Stimulated activated CD4-positive, alpha-beta T cell treated with anti-CD3 and anti-CD28 coated beads, Interleukin-4, amount 100 ng/mL, for 1 hour (primary cell): ENCODE measurements around the gene NUAK1.

Source experiments
- DNase-seq: peaks from one replicate; pipeline ENCODE4 v3.0.0-alpha.2; 2020

NUAK1 gene

DNA sequence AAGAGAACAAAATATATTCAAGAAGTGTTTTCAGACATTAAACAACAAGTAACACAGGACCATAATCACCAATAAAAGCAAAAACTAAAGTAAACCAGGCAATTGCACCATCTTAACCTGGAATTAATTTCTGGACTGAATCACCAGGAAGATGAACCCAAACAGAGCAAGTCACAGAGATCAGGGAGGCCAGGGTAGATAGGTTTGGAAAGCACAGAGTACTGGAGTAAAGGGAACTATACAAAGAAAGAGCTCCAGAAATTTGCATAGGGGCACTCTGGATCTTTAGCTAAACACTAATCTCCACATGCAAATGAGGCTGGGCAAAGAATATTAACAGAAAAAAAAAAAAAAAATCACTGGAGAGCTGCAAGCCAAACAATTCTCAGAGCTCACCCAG is 84.7 kb downstream of the NUAK1 start:
- no peak for DNase-seq

DNA sequence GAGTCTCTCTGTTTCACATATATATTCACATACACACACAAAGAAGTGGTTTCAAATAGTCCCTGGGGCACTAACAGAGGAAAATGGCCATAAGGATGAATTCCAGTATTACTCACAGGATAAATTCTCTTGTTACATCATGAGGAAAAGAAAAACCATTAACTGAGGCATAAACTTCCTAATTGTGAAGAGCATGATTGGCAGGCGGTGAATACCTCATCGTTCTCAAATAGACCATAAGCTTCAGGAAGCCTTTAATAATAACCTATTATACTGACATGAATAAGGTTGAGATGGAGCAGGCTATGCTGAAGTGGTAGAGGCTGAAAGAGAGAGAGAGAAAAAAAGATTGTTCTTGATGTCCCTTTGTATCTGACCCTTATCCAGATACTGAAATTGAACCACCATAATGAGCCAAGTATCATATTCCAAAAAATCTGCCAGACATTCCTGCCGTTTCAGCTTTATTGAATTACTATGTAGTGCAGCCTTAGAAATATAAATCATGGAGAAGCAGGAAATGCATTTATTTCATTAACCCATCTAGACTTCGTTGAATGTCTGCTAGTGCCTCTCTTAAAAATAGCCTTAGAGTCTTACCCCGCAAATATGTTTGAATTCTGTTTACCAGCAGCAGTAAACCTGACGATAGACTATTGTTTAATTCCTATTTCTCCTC is 86.8 kb downstream of the NUAK1 start:
- DNase-seq: no peak

DNA sequence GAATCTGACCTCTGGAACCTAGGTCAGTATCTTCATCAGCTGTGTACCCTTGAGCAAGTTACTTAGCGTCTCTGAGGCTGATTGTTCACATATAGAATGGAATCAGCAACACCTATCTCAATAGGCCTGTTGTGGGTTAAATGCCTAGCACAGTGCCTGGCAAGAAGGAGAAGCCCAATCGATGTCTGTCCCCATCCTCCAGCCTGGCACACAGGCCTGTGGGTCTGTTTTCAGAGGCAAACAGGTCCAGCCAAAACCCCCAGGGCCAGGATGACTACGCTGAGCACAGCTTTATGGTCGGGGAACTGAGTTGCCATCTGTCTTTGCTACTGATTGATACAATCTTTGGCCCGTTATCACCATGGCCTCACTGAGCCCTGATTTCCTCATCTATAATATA is 89.2 kb downstream of the NUAK1 start:
- DNase-seq: no peak

DNA sequence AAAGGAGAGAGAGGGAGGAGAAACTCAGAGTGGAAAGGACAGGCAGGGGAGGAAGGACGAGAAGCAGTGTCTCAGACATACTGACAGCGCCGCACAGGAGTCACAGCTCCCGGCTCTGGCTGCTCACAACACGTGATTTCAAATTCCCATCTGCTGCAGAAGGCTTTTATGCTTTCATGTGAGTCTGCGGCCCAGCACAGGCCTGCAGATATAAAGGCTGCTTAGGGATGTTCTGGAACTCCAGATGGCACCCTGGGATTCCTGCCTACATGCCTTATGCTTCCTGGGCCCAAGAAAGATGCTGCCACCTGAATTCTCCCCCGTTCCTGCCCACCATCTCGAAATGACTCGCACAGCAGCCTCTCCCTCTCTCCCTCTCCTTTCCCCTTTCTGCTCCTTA is 89.6 kb downstream of the NUAK1 start:
- DNase-seq: no peak

DNA sequence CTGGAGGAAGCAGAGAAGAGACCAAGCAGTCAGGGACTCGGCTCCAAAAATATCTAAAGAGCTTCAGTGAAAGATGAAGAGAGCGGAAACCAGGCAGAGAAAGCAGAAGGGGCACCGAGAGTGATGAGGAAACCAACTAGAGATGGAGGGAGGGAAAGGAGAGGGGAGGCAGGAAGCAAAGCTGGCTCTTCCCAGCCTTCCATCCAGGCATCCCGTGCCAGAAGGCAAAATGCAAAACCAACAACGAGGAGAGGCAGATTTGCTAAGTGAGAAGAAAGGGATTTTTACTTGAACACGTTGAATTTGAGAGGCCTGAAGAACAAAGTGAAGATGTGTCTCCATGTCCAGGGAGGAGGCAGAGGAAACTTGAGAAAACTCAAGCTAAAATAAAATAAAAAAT is 90.1 kb downstream of the NUAK1 start:
- no peak for DNase-seq

DNA sequence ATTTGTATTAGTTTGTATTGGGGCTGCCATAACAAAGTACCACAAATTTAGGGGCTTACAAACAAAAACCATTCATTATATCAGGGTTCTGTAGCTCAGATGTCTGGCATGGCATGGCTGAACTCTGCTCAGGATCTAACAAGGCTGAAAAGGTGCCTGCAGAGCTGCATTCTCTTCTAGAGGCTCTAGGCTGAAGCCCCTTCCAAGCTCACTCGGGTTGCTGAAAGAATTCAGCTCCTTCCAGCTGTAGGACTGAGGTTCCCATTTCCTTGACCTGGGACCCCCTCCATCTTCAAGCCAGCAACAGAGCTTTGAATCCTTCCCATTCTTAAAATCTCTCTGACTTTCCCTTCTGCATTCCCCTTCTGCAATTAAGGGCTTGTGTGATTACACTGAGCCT is 90.7 kb downstream of the NUAK1 start:
- no peak for DNase-seq

DNA sequence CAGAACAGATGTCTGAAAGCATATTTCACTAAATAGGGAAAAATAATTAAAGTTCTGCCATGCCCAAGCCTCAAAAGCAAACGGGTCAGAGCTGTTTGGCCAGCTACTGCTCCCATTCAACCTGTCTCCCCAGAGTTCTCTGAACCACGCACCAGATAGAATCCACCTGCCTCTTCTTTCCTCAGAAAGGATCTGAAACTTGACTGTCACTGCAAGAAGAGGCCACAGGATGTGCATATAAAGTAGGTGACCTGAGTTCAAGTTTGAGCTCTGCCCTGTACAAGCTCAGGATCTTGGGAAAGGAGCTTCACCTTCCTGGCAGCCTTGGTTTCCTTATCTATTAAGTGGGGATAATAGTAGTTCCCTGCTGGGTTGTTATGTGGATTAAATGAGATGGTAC is 91.8 kb downstream of the NUAK1 start:
- no peak for DNase-seq

DNA sequence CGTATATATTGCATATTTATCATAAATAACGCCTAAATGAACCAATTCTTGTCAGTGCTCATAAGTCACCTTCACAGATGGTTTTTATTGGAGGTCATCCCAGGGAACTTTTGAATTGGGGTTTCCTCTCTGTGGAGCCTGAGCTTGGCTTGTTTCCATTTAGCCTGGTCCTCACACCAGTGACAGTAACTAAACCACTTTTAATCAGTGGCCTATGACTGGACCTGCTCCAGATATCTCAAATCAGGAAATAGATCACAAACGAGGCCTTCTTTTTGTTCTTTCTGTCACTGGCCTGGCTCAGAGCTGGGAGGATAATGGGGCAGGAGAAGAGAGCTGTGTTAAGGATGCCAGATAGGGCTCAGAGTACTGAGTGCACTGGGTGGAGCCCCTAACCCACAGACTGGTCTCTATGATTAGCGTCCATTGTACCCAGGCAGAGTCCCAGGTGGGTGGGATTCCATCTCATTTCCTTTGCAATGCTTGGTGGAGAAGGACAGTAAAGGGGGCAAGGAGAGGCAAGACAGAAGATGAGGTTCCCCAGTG is 92.4 kb downstream of the NUAK1 start:
- no peak for DNase-seq

DNA sequence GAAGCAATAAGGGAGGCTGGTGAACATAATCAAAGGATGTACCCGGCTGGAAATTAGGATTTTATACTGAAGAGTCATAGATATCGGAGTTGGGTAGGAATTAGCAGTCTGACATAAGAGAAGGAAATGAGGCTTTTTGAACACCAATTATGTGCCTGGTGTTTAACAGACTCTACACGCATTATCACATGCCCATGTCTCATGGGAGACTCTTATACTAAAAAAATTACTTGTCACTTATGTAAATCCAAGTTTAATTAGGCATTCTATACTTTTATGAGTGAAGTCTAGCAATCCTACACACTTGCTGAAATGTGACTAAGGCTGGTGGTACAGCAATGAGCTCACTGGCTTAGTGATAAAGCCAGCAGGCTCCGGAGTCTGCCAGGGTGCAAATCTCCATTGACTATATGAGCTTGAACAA is 93.5 kb downstream of the NUAK1 start:
- DNase-seq: no peak

DNA sequence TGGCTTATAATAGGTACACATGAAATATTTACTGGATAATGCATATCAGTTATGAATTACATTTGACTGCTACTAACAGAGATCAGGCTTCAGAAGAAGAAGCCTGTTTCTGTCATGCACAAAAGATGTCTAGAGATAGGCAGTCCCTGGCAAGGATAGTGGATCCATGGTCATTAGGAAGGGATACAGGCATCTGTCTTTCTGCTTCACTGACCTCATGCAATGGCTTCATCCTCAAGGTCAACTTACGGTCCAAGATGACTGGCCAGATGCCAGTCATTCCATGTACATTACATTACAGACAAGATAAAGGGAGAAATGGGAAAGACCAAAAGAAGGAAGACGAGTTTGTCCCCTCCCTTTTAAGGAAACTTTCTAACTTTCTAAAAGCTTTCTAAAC is 94.0 kb downstream of the NUAK1 start:
- DNase-seq: no peak

DNA sequence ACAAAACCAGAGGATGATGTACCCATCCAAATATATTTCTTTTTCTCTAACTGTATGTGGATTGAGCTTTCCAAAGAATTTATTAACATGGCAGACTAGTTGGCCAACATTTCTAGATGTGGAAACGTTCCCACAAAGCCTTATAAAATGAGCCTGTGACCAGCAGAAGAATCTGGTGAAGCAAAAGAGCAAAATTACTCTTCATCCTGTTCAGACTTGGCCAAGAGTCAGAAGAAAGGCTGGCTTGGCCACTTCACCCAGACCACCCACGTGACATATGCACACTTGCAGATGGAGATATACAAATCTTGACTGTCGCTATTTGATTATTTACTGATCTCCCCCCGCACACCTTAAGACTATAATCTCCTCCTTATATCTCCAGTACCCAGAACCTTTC is 96.7 kb downstream of the NUAK1 start:
- DNase-seq: no peak

DNA sequence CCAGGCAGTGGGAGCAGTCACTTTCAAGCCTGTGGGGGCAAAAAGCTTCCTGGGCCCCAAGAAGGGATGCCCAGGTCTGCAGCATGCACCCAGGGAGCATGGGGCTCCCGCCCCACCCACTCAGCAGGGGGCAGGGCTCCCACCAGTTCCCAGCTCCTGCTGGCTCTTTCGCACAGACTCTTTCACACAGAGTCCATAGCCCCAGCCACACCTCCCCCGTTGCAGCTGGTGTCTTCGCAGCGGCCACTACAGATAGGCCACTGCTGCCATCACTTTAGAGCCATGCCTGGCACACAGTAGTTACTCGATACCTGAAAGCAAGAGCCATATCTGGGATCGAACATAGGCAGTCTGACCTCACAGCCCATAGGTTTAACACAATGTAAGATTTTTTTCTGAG is 98.2 kb downstream of the NUAK1 start:
- DNase-seq: no peak

DNA sequence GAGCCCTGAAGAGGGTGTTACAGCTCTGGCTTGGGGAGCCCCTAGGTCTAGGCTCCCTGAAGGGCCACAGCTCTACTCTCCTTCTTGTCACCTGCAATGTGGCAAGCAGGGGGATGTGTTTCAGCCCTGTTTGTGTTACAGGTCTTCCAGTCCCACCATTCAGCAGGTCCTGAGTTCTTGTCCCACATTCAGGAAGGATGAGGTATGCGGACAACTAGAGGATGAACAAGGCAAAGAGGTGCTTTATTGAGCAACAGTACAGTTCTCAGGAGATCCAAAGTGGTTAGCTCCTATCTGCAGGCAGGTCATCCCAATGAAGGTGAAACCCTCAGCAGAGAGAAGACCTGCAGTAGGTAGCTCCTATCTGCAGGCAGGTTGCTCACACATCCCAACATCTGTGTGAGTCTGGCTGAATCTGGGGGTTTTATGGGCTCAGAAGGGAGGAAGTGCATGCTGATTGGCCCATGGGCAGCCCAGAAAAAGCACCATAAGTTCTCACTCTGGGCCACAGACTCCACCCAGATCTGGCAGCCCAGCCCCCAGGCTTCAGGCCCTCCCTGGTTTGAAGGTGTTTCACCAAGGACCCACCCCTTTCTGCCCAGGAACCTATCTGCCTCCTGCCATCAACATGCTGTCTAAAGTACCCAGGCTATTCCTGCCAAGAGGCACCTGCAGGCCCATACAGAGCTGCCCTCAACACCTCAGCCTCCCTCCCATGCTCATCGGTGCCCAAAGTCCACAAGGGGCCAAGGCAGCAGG is 98.9 kb downstream of the NUAK1 start:
- DNase-seq: no peak

DNA sequence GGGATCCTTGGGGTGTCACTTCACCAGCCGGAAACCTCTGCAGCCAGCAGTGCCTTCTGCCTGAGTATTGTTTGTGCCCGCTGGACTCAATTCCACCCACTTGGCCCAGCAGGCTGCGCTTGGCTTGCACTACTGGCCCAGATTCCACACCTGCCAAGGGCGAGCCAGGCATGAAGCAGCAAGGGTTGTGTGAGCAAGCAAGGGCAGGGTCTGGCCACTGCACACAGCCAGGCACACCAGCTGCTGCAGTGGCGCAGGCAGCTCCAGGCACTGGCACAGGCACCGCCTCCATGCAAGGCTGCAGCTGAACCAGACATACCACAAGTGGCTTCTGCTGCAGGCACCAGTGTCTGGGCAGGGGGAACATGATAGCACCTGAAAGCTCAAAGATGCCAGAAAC is 99.5 kb downstream of the NUAK1 start:
- DNase-seq: no peak

DNA sequence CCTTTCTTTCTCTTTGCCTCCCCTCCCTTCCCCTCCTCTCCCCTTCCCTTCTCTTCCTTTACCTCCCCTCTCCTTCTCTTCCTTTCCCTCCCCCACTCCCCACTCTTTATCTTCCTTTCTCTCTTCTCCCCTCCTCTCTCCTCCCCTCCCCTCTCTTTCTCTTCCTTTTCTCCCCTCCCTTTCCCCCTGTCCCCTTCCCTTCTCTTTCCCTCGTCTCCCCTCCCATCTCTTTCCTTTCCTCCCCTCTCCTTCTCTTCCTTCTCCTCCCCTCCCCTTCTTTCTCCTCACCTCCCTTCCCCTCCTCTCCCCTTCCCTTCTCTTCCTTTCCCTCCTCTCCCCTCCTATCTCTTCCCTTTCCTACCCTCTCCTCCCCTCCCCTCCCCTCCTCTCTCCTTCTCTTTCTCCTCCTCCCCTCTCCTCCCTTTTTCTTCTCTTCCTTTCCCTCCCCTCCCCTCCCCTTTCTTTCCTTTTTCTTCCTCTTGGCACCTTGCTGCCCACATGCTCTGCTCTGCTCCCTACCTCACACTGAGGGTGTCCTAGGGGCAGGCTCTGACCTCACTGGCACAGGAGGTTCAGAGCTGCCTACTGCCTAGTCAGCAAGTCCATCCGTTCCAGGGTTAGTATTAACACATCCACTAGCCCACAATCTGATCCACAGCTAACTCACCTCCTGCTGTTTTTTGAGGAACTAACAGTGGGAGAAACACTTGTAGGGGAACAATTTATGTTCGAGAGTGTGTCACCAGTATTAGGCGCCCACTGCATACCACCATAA is 101.0 kb downstream of the NUAK1 start:
- DNase-seq: no peak

DNA sequence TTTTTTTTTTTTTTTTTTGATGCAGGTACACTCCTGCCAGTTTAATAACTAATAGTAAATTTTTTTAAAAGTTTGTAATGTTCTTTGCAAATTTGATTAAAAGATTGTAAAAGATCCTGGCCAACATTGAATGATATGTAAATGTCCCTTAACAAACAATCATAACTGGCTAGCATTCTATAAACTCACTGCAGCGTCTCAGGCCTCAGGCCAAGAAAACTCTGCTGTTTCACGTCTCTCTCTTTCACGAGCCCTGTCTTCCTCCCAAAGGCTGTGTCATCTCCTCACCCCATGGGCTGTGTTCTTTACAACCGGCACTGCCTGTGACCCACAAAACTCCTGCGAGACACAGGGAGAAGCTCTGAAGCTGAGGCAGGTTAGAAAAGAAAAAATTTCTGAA is 103.3 kb downstream of the NUAK1 start:
- no peak for DNase-seq

DNA sequence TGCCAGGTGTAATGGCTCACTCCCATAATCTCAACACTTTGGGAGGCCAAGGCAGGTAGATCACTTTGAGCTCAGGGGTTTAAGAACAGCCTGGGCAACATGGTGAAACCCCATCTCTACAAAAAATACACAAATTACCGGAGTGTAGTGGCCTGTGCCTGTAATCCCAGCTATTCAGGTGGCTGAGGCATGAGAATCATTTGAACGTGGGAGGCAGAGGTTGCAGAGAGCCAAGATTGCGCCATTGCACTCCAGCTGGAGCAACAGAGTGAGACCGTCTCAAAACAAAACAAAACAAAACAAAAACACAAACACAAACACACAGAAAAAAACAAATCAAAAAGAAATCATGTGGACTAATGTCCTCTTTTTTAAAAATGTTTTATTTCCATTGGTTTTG is 104.4 kb downstream of the NUAK1 start:
- no peak for DNase-seq

DNA sequence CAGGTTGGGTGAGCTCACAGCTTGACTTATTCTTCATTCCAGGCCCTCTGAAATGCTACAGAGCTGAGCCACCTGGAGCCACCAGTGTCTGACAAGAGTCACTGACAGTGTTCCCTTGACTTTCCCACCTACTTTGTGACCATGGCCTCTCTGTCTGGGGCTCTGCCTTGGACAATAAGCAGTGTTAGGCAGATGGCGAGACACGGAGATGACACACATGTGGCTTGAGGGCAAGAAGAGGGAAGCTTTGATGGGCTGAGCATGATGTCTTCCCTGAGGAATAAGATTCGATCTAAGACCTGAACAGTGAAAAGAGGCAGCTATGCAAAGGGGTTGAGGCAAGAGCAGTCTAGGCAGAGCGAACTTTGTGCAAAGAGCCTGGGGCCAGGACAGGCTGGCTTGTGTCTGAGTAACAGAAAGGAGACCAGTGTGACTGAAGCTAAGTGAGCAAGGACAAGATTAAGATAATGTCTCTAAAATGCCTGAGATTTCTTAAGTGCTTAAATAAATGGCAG is 105.5 kb downstream of the NUAK1 start:
- no peak for DNase-seq

DNA sequence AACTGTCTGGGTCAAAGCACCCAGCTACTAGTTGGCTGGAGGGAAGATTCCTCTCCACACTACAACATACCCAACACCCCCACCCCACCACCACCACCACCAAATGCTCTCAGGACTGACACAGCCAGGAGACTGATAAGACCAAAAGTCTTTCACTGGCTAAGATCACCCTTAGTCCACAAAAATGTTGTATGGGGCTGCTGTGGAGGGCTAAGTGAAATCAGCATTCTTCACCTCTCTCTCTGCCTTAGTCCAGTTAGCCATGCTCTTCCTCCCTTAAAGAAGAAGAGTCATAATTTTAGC is 106.2 kb downstream of the NUAK1 start:
- no peak for DNase-seq

DNA sequence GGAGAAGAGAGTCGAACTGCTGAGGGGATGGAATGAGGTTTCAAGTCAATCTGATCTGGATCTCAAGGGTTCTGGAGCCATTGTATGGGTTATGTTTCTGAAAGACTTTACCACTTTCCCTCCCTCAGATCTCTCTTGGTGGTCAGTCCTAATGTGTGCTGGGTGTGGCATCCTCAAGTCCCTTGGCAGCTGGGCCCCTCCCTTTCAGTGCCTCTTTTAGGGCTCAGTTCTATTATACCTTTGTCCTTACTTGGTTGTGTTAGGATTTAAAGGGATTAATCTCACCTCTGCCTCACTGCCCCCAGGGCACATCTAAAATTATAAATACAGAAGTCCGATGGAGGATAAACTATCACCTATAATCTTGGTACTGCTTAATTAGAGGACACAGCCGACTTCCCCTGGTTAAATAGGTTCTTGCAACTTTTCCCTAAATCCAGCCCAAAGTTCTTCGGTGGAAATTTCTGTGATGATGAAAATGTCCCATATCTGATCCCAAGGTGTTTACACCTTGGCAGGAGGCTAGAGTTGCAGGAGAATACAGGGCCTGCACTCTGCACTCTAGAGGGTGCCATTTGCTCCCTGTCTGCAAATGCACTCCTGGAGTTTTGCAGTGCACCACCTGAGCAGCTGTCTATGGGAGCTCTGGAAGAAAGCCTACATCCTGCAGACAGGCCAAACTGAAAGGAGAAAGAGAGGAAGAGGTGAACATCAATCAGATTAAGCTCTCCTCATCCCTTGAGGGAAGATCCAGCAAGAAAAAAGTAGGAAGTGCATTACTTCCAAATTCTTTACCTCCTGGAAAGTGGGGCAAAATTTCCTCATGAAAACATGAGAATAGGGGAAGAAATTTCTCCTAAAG is 106.8 kb downstream of the NUAK1 start:
- no peak for DNase-seq

DNA sequence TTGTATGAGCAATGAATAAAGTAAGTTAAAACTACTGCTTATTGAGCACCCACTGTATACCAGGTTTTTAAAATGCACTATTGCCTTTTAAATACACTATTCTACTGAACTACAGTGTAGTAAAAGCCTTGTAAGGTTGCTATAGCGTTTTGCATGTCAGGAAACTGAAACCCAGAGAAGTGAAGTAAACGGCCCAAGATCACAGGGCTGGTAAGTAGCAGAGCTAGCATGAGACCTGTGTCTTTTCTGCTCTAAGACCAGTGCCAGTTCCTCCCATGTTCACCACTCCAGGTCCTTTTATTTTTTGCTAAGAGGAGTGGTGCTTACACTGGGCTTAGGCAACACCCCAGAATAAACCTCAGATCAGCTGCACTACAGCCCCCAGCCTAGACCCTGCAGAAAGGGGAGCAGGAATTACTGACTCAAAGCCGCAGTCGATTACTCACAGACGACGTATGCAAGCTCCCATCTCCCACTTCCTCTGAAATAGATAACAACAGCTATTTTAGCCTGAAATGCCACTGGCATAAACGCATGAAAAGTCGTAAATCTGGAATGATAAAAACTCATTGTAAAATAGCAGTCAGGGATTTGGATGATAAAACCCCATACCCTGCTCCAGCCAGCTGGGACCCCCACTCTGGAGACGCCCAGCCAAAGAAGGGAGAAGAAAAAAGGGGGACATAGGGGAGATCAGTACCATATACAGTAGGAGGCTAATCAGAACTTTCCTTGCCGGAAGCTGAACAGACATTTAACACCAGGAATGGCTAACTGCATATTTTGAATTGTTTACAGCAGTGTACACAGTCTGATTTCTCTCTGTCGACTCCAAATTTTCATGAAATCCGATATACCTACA is 108.3 kb downstream of the NUAK1 start:
- no peak for DNase-seq

DNA sequence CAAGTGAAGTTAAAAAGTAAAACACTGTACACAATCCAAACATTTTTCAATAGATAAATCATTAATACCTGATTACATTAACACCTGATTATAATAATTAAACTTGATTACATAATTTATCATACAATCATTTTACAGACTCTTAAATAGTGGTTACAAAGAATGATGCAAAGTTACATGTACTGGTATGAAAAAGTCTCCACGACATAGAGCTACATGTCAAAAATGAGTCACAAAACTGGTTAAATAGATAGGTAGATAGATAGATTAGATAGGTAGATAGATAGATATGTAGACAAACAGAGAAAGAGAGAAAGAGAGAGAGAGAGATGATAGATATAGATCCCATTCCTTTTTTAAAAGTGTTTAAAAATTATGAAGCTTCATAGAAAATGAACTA is 109.2 kb downstream of the NUAK1 start:
- DNase-seq: no peak
